HEK293 (cell line): Measurements from ENCODE around the gene TMOD1.

Experiments used
- CTCF ChIA-PET: fragments of 350-600 bp; formaldehyde crosslinking; extraction: SDS; loops from one replicate; lab custom pipeline; 2021; ENCODE audit warnings: antibody characterized with exemption; lab: Yijun Ruan, JAX
- POLR2A ChIA-PET: fragments of 300-600 bp; formaldehyde crosslinking; extraction: SDS; loops from one replicate; lab custom pipeline; 2020; ENCODE audit warnings: antibody characterized with exemption, inconsistent platforms; lab: Yijun Ruan, JAX
- H3K27ac ChIP-seq: fragments of 200-500 bp; sonication (Bioruptor generic); 2 replicates; pipeline ENCODE4 v1.5.1; 2014; ENCODE audit warnings: low read depth, low read length, control low read depth, inconsistent platforms; ENCODE audit errors: extremely low read depth
- H3K36me3 ChIP-seq, 2 experiments: fragments of 200-500 bp in 1 of 2; sonication (Bioruptor generic) in 1 of 2; 1 replicate in 1 of 2; 2 replicates in 1 of 2; pipeline ENCODE4 v1.5.1; 2014 to 2017; ENCODE audit warnings: inconsistent platforms in 2 of 2, low read length in 2 of 2; ENCODE audit not compliant: control insufficient read depth in 2 of 2, insufficient read depth in 1 of 2
- H3K4me1 ChIP-seq: fragments of 200-500 bp; sonication (Bioruptor generic); 2 replicates; pipeline ENCODE4 v1.5.1; 2014; ENCODE audit warnings: mild to moderate bottlenecking, low read length, inconsistent platforms; ENCODE audit not compliant: control insufficient read depth, insufficient read depth
- H3K4me3 ChIP-seq: 2 replicates; pipeline ENCODE4 v1.5.1; 2011; ENCODE audit warnings: low read depth, mild to moderate bottlenecking, control low read depth, low read length, moderate library complexity
- H3K9me3 ChIP-seq: fragments of 200-500 bp; sonication (Bioruptor generic); 2 replicates; pipeline ENCODE4 v1.5.1; 2014; ENCODE audit warnings: low read depth, low read length, inconsistent platforms; ENCODE audit not compliant: control insufficient read depth, insufficient read depth
- ATF2 ChIP-seq: fragments of 450-650 bp; formaldehyde crosslinking; IDR thresholded peaks from 2 replicates; pipeline ENCODE4 v1.5.1; 2016; ENCODE audit warnings: missing biosample characterization, missing genetic modification characterization, low read depth
- GLI2 ChIP-seq: fragments of 450-650 bp; formaldehyde crosslinking; IDR thresholded peaks from 2 replicates; pipeline ENCODE4; 2017; ENCODE audit warnings: missing biosample characterization, missing genetic modification characterization, low read depth, borderline replicate concordance
- KLF8 ChIP-seq: fragments of 450-650 bp; formaldehyde crosslinking; IDR thresholded peaks from 2 replicates; pipeline ENCODE4 v1.5.1; 2016; ENCODE audit warnings: missing biosample characterization, missing genetic modification characterization
- MEIS1 ChIP-seq: sonication (generic); formaldehyde crosslinking; IDR thresholded peaks from 2 replicates; pipeline ENCODE4 v1.8.1; 2022; ENCODE audit warnings: missing genetic modification reagents, mild to moderate bottlenecking, borderline replicate concordance
- ZBTB49 ChIP-seq: fragments of 450-650 bp; formaldehyde crosslinking; IDR thresholded peaks from 2 replicates; pipeline ENCODE4 v1.5.1; 2016; ENCODE audit warnings: missing biosample characterization, missing genetic modification characterization, low read depth
- ZBTB6 ChIP-seq: fragments of 450-650 bp; formaldehyde crosslinking; IDR thresholded peaks from 2 replicates; pipeline ENCODE4 v1.5.1; 2017; ENCODE audit warnings: missing biosample characterization, missing genetic modification characterization
- ZNF26 ChIP-seq: fragments of 450-650 bp; formaldehyde crosslinking; IDR thresholded peaks from 2 replicates; pipeline ENCODE4 v1.5.1; 2016; ENCODE audit warnings: missing biosample characterization, missing genetic modification characterization
- ZNF280D ChIP-seq: fragments of 450-650 bp; formaldehyde crosslinking; IDR thresholded peaks from 2 replicates; pipeline ENCODE4 v1.5.1; 2016; ENCODE audit warnings: missing biosample characterization, missing genetic modification characterization
- ZNF394 ChIP-seq: fragments of 450-650 bp; formaldehyde crosslinking; IDR thresholded peaks from 2 replicates; pipeline ENCODE4 v1.5.1; 2016; ENCODE audit warnings: missing biosample characterization, missing genetic modification characterization, mild to moderate bottlenecking, moderate library complexity, borderline replicate concordance
- ZNF404 ChIP-seq: fragments of 450-650 bp; formaldehyde crosslinking; IDR thresholded peaks from 2 replicates; pipeline ENCODE4 v1.5.1; 2017; ENCODE audit warnings: missing biosample characterization, missing genetic modification characterization
- ZNF623 ChIP-seq: fragments of 450-650 bp; formaldehyde crosslinking; IDR thresholded peaks from 2 replicates; pipeline ENCODE4 v1.5.1; 2016; ENCODE audit warnings: missing biosample characterization, missing genetic modification characterization
- ZNF660 ChIP-seq: fragments of 450-650 bp; IDR thresholded peaks from 2 replicates; pipeline ENCODE4 v1.5.1; 2018; ENCODE audit warnings: missing biosample characterization, mild to moderate bottlenecking, missing genetic modification characterization

Gene TMOD1

GRCh38 chr9:97567182-97567893, 65.9 kb downstream of the TMOD1 start (continued):
- no peak for TF ChIP-seq ZBTB6 (tag by site-specific recombination)
- TF ChIP-seq MEIS1 (CRISPR knock-in tag), result no peak
- no peak for TF ChIP-seq ZNF404 (tag by site-specific recombination)
- no peak for TF ChIP-seq ZBTB49 (tag by site-specific recombination)
- no peak for TF ChIP-seq ZNF394 (tag by site-specific recombination)

- TF ChIP-seq ZNF280D (tag by site-specific recombination) (no peak), MEIS1 (CRISPR knock-in tag) (no peak), GLI2 (tag by site-specific recombination) (no peak), ZNF660 (no peak), ZNF26 (tag by site-specific recombination) (no peak), KLF8 (tag by site-specific recombination) (no peak), ZNF623 (tag by site-specific recombination) (no peak), ATF2 (no peak), ZBTB49 (tag by site-specific recombination) (no peak)
- Histone ChIP-seq H3K4me3 (no peak overlapping the region), H3K4me1 (0 out of 2 replicates have a peak, but pooled peaks cover 2% of the 10 kb centered on the region), H3K27ac (no peak overlapping the region), H3K9me3 (no peaks in the 10 kb centered on the region), H3K36me3 (peaks cover 0 to 88% of the 10 kb centered on the region in 2 experiments; a peak in 1 of 3 replicates)
- ChIA-PET POLR2A (no interaction called here), CTCF (no interaction called here)
Observed at GRCh38 chr9:97567894-97568202, 66.4 kb downstream of the TMOD1 start.
